HG03196 (cell line): ENCODE measurements around the gene SLC25A1.

Experiments used
- ATAC-seq: cut with Tn5 transposase; IDR thresholded peaks from one replicate; pipeline ENCODE4 v1.9.1; 2021; ENCODE audit not compliant: unreplicated experiment

Gene SLC25A1

DNA sequence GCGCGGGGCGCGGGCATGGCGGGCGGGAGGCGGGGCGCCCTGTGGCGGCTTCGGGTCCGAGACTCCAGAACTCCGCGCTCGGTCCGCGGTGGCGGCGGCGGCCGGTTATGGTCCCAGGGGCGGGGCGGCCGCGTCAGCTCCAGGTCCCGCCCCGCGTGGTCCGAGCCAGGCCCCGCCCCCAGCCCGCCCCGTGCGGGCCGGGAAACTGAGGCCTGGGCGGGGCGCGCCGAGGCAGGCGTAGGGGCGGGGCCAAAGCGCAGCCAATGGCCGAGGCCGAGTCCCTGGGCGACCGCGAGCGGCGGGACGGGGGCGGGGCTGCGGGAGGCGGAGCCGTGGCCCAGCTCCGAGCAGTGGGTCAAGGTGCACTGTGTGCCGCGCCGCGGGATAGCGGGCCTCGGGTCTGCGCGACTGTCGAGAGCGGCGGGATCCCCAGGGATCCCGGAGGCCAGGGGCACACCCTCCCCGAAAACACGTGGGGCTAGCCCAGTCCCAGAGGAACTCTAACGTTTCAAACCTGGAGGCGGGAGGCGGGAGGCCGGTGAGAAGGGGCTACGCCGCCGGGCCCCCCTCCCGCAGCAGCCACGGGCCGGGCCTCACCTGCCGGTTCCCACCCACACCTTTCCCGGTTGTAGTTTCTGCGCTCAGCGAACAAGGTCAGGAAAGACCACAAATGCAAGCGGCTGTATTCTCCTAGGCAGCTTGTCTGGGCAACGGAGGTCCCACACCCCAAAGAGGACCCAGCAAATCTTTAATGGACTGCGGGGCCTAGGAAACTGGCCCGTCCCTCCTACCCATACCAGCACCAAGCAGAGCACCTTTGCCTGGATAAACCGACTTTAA lies at the start of gene SLC25A1:
Gene SLC25A1 (minus strand): TSS at position 80 of the 840 bp plus-strand sequence. CDS start 63 bp downstream, at position 17.
- peak; percentile 56 for ATAC-seq

DNA sequence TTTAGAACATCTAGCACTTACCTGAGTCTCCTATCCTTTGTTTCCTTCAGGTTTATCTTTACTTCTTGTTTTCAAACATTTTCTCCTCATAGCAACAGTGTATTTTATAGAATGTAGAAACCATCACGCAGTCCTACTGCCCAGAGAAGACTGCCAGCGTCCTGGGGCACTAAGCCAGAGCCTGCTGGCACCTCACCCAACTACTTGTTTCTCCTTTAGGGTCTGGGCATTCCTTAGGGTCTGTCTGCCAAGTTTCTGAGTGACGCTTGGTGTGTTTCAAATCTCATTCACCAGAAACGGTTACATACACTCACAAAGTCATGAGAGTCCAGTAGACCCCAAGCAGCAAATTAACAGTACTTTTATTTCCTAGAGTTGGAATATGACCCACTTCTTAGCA lies 49.6 kb upstream of the SLC25A1 start:
- ATAC-seq = no peak

DNA sequence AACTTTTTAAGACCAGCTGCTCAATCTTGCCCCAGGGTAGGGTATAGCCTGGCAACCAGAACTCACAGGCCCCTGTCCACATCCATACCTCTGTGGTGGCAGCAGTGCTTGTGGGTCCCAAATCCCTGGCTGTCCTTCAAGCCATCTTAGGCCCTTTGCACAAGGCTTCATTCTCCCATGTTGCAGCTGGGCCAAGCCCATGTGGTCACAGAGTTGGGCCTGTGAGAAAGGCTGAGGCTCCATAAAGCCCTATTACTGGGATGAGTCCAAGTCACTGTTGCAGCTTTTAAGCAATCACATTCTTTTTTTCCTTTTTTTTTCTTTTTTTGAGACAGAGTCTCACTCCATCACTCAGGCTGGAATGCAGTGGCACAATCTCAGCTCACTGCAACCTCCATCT lies 47.9 kb upstream of the SLC25A1 start:
- no peak for ATAC-seq

DNA sequence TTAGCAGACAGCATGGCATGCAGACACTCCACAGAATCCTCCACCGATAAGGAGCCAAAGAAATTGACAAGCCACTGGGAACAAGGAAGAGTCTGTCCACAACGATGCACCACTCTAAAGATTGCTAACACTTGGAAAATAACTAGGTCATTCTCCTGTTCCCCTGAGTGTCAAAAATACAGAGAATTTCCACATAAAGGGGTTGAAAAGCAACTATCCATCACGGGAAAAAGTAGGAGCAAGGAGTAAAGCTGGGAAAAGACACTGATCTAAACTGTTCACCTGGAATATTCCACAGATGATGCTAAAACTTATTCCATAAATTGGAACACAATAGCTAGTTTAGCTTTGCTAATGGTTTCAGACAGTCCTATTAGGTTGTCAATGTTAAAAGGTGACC lies 47.0 kb upstream of the SLC25A1 start:
- ATAC-seq = no peak

DNA sequence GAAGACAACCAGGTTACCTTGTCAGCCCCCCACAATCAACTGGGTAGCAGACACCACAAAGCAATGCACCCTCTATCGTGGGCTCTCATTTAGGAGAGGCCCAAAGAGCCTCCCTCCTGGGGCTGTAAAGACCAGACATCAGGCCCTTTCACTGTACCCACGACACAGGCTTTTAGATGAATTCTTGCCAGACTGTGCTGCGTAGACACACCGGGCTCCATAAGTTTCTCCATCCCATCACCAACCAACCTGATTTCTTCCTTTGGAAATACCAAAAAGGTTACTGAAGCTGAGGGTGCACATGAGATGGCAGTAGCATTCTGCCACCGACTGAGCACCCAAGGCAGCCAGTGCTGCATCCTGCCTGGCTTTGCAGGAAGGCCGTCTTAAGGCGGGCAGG lies 46.4 kb upstream of the SLC25A1 start:
- ATAC-seq = no peak

DNA sequence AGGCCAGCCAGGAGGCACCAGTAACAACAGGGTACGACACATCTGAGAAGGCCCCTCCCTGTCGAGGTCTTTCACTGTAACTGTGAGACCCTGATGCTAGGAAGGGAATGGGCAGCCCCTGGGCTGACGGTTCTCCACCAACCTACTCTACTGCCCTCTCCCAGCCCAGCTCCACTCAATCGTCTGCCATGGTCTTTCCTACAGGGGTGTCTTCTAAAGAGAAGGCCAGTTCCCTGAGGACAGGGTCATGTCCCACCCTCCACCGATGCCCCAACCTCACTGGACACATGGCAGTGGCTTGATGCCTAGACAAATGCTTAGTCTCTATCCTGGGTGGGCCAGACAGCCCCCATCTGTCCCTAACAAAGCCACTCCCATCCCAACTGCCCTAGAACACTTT lies 46.0 kb upstream of the SLC25A1 start:
- ATAC-seq = no peak

DNA sequence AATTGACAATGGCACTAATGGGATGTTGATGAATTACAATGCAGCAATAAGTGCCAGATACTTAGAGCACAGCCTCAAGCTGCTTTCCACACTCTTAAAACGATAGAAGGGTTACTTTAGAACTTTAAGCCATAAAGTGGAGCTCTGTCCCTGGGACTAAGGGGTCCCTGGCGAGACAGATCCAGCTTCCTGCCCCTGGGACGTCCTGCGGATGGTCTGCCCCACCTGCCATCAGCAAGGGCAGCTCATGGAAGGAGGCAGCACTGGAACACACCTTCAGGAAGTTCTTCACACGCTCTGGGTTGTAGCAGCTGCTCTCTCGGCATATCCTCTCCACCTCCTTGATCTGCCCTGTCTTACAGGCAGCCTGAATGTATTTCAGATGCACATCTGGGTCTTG lies 45.1 kb upstream of the SLC25A1 start:
- no peak for ATAC-seq

DNA sequence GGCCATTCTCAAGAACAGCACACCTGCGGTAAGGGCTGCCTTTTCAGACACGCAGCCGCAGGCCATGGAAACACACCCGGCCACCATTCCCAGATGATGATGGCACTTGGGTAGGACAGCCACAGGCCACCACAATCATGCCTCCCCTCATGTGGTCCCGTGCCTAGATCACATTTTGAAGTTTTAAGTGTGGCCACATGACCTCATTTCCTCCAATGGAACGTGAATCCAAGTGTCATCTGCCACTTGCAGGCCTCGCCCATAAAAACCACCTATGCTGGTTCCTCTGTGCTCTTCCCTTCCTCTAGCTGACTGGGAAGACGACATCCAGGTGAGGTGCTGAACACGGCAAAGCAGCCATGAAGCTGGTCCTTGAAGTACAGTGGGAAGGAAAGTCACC lies 44.6 kb upstream of the SLC25A1 start:
- no peak for ATAC-seq

DNA sequence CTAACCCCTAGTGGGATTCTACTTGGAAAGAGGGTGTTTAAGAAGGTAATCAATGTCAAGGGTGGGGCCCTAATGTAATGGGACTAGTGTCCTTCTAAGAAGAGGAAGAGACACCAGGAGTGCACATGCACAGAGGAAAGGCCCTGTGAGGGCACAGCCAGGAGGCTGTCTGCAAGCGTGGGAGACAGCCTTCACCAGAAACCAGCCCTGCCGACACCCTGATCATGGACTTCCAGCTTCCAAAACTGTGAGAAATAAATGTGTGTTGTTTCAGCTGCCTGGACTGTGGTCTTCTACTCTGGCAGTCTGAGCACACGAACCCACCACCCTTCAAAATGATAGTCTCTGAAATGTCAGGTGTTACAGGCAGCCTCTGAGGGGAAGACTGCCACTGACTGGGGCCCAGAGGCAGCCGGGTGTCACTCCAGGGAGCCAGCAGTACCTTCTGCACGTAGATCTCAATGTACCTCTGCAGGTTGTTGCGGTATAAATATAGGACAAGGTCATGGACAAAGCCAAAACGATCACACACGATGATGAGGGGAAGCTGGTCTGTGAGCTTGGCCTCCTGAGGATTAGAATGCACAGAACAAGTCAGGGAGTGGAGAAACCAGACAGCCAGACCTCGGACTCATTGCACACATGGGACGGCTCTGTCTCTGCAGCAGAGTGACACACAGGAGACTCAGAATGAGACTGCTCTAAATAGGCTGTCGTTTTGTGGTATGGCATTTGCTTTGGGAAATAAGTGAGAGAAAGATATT lies 43.9 kb upstream of the SLC25A1 start:
- ATAC-seq = no peak

DNA sequence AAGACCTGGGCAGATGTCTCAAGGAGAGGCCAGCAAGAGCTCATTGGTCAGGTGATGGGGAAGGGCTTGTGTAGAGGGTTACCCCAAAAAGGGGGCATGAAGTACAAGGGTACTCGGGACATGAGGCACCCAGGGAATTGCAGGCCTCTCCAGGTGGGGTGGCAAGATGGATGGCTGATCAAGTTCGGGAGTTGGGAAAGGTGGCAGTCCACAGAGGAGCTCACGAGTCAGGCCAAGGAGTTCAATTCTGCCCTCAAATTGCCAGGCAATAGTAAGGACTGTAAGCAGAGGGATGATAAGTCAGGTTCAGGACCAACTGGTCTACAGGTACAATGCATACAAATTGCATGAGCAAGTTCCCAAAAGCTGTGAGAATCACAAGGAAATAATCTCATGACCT lies 42.3 kb upstream of the SLC25A1 start:
- ATAC-seq = no peak

DNA sequence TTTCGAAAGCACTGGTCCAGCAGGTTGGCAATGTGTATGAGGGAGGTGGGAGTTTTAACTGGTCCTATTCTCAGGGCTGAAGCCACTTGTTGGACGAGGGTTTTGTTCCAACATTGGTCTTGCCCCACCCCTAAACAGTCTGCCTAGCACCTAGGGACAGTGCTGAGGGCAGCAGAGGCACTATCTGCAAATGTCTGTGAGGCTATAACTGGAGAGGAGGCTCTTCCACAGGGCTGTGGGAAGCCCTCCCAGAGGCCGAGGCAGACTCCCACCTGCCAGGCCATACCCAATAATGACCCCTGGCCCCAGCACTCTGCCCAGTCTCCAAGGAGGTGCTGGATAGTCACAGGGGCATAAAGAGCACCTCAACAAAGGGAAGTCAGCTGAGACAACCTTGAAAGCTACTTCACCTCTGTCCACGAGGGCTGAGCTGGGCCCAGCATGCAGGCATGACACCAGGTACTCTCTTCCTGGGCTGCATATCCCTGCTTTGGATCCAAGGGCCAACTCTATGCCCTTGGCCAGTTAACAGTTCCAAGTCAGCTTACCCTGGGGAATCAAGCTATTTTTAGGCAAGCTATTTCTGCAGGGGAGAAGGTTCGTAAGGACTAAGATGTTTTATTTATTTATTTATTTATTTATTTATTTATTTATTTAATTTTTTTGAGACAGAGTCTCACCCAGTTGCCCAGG lies 40.2 kb upstream of the SLC25A1 start:
- ATAC-seq = no peak

DNA sequence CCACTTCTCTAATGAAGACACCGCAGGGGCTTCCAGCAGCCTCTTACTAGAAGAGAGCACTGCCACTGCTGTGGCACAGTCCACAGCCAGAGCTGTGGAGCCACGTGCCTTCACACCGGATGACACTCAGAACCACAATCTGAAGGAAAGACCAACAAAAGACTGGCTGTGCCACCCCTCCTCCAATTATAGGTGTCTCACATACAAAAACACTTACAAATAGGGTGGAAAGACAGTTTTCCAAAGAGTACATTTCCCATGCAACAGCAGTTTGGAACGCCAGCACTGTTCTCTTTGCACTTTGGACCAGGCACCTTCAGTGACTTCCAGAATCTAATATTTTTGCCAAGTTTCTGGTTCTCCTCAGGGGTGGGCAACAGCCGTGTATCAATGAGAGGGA lies 38.0 kb upstream of the SLC25A1 start:
- no peak for ATAC-seq

DNA sequence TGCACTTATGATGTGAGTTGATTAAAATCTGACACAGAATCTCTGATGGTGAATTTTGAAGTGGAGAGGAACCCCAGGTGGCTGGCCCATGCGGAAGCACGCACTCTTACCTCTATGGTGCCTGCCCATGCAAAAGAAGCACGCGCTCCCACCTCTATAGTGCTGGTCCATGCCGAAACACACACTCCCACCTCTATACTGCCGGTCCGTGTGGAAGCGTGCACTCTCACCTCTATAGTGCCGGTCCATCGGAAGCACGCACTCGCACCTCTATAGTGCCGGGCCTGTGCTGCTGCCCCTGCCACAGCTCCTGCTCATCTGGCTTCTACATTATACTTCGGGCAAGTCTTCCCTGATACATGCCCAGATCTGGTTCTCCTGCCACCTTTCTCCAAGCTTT lies 36.8 kb upstream of the SLC25A1 start:
- no peak for ATAC-seq

DNA sequence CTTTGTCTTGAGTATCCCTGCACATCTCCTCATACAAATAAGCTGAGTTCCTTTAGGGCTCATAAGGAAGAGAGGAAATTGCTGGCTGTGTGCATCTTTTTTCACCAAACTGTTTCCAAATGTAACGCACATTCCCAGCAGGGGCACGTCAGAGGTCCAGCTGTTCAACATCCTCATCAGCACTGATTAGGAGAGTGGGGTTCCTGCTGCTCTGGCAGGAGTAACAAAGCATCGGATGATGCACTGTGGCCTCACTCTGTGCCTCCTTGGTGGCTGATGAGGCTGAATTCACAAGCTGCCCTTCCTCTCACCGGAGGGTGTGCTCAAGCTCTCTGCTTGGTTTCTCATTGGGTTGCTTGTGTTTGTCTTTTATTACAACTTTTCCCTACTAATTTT lies 35.5 kb upstream of the SLC25A1 start:
- ATAC-seq = no peak

DNA sequence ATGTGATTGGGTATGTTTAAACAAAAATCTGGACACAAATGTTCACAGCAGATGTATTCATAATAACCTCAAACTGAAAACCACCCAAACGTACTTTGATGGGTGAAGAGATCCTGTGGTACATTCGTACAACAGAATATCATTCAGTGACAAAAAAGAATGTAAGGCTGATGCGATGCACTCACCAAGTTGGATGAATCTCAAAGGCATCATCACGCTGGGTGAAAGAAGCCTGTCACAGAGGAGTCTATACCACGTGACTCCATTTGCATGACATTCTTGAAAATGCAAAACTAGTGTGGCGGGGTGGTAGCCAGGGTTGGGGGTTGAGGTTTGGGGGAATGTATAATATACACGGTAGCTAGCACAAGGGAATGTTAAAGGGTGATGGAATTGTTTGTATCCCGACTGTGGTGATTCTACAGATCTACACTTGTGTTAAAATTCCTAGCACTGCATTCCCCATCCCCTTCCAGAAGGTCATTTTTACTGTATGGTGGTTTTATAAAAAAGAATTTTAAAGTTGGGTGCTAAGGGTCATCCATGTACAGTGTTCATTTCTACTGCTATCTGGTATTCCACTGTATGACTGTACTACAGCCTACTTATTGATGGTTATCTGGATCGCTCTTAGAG lies 35.0 kb upstream of the SLC25A1 start:
- no peak for ATAC-seq

DNA sequence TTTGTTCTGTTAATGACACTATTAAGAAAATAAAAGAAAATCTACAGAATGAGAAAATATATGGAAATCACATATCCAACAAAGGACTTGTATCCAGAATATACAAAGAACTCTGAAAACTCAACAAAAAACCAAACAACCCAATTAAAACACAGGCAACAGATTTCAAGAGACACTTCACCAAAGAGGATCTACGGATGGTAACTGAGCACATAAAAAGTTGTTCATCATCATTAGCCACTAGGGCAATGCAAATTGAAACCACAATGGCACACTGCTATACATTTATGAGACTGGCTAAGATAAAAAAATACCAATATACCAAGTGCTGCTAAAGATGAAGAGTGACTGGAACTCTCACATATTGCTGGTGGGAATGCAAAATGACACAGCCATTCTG lies 34.5 kb upstream of the SLC25A1 start:
- ATAC-seq = no peak

DNA sequence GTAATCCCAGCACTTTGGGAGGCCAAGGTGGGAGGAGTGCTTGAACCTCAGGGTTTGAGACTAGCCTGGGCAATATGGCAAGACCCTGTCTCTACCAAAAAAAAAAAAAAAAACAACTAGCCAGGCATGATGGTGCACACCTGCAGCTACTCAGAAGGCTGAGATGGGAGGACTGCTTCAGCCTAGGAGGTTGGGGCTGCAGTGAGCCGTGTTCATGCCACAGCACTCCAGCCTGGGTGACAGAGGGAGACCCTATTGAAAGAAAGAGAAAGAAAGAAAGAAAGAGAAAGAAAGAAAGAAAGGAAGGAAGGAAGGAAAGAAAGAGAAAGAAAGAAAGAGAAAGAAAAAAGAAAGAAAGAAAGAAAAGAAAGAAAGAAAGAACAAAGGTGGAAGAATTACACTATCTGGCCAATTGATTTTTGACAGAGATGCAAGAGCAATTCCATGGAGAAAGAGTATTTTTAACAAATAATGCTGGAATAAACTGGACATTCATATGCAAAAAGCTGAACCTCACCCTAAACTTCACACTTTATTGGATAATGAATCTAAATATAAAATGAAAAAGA lies 33.9 kb upstream of the SLC25A1 start:
- ATAC-seq = no peak

DNA sequence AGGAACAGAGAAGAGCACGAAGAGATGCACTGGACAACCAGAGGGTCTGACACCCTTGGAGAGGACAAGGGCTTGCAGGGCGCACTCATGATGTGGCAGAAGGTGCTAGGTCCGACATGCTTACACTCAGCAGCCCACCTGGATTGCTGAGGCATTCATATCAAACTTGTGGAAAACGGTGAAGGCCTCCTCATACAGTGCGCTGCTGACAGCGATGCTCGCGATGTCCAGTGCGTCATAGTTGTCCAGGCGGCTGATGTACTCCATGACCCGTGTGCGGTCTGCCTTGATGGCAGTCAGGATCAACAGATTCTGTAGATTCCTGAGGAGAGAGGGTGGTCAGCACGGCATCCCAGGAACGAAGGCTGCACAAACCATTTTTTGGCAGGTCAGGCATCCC lies 31.7 kb upstream of the SLC25A1 start:
- no peak for ATAC-seq

DNA sequence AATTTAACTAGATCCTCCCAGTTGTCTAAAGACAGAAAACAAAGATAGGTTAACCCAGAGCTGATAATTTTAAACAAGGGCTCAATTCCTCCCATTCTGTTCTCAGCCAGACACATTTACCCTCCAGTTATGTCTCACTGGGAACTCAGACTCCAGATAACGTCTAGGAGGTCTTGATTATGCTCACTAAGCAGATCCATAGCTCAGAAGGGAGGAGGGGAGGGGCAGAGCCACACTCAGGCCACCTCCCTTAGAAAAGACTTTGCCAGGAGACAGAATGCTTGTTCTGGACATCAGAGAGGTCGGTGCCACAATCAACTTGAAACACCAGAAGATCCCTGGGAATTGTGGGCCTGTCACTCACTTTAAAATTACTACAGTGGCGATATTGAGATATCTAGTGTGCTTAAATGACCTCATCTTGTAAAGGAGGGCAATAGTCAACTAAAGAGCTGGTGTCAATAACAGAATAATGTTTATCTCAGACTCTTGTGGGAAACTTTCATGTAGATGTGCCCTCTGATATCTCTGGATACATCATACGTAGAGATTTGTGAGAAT lies 29.8 kb upstream of the SLC25A1 start:
- no peak for ATAC-seq

DNA sequence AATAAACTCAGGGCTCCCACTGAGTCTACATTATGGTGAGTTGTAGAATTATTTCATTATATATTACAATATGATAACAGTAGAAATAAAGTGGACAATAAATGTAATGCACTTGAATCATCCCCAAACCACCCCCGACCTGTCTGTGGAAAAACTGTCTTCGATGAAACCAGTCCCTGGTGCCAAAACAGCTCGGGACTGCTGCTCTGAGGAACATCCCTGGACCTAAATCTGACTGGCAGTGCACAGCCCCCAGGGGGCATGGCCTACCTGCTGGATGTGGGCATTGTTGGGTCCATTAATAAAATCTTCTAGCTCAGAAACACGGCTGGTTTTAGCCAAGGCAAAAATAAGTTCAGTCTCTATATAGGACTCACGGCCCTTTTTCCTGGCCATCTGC lies 29.3 kb upstream of the SLC25A1 start:
- no peak for ATAC-seq

DNA sequence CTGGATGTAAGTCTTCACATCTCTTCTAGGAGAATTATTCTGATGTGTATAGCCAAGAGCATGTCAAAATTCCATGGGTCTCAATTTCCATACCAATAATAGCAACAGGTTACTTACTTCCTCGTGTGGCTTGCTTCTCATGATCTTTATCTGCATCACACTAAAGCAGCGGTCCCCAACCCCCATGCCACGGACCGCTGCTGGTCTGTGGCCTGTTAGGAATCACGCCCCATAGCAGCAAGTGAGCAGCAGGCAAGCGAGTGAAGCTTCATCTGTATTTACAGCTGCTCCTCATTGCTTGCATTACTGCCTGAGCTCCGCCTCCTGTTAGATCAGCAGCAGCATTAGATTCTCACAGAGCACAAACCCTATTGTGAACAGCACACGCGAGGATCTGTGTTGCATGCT lies 28.9 kb upstream of the SLC25A1 start:
- ATAC-seq = no peak
